Stomach (tissue), 4 donors: ENCODE measurements around the gene ANKRD31.

Source experiments
- CTCF ChIP-seq, 7 experiments: fragments of 450-650 bp in 4 of 7; fragments of 200-600 bp in 3 of 7; sonication (generic) in 3 of 7; IDR thresholded peaks; one replicate each; pipeline ENCODE4 v1.5.1; 2016 to 2019; ENCODE audit warnings: antibody characterized with exemption in 7 of 7, control low read depth in 2 of 7, mild to moderate bottlenecking in 1 of 7
- EP300 ChIP-seq: sonication (generic); formaldehyde crosslinking; IDR thresholded peaks from one replicate; pipeline ENCODE4 v1.6.1; 2017; ENCODE audit warnings: antibody characterized with exemption
- POLR2A ChIP-seq, 4 donors: fragments of 450-650 bp; IDR thresholded peaks; one replicate each; pipeline ENCODE4 v1.6.1; 2016; ENCODE audit warnings: antibody characterized with exemption in 4 of 4, control low read depth in 2 of 4, mild to moderate bottlenecking in 1 of 4, moderate library complexity in 1 of 4
- POLR2AphosphoS5 ChIP-seq, 3 donors: sonication (generic); formaldehyde crosslinking; IDR thresholded peaks; one replicate each; pipeline ENCODE4 v1.6.1; 2016; ENCODE audit warnings: antibody characterized with exemption in 3 of 3

DNA sequence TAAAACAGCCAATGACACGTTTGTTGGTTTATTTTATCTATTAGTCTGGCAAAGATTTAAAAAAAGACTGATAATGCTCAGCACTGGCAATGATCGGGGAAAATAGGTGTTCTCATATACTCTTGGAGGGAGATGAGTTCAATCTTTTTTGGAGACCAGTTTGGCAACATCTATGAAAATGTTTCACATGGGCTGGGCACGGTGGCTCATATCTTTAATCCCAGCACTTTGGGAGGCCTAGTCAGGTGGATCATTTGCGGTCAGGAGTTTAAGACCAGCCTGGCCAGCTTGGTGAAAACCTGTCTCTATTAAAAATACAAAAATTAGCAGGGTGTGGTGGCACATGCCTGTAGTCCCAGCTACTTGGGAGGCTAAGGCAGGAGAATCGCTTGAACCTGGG lies 6.8 kb upstream of the ANKRD31 start:
- TF ChIP-seq POLR2AphosphoS5 (IDR thresholded peaks at IDR 0.05) (no peak), CTCF (IDR thresholded peaks at IDR 0.05) (no peak), POLR2A (IDR thresholded peaks at IDR 0.05) (no peak), EP300 (no peak)
